GM18498 (cell line): ENCODE data around the gene KIR3DL3.
"Not testable (repeated sequence)": the region's sequence is repeated elsewhere in the genome, so short reads cannot be mapped to it uniquely, and the experiment has no call there.

ENCODE experiments used
- ATAC-seq: cut with Tn5 transposase; IDR thresholded peaks from one replicate; pipeline ENCODE4 v1.9.1; 2021; ENCODE audit warnings: mild to moderate bottlenecking, moderate library complexity; ENCODE audit not compliant: unreplicated experiment

KIR3DL3 gene

DNA sequence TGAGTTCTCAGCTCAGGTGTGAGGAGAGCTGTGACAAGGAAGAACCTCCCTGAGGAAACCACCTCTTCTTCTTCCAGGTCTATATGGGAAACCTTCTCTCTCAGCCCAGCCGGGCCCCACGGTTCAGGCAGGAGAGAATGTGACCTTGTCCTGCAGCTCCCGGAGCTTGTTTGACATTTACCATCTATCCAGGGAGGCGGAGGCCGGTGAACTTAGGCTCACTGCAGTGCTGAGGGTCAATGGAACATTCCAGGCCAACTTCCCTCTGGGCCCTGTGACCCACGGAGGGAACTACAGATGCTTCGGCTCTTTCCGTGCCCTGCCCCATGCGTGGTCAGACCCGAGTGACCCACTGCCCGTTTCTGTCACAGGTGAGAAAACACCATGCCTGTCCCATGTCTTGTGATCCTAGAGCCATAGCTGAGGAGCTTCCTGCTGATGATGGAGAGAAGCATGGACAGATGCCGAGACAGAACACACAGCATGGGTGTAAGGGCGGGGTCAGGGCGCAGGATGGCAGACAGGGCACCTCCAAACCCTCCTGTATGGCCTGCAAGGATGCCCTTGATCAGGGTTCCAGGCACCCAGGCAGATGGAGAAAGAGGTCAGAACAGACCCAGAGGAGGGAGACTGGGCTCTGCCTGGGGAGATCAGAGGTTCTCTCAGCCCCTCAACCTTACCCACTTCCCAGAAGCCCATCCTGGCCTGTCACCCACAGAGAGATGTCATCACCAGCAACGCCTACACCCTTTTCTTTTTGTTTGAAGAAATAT is 5.4 kb downstream of the KIR3DL3 start:
- ATAC-seq = no peak

DNA sequence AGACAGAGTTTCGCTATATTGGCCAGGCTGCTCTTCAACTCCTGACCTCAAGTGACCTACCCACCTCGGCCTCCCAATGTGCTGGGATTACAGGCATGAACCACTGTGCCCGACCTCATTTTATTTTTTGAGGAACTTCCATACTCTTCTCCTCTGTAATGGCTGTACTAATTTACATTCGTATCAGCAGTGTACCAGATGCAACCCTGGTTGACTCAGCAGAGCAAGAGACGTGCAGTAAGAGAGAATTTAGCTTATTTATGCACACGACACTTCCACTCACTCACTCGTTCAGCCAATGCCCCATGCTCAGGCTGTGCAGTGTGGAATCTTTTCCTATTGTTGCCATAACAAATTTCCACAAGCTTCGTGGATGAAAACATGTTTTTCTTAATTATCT is 6.9 kb downstream of the KIR3DL3 start:
- ATAC-seq = no peak

DNA sequence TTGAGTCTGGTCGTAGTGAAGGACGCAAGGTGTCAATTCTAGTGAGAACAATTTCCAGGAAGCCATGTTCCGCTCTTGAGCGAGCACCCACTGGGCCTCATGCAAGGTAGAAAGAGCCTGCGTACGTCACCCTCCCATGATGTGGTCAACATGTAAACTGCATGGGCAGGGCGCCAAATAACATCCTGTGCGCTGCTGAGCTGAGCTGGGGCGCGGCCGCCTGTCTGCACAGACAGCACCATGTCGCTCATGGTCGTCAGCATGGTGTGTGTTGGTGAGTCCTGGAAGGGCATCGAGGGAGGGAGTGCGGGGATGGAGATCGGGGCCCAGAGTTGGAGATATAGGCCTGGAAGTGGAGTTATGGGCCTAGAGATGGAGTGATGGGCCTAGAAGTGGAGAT is 14.1 kb downstream of the KIR3DL3 start, which contains the start of gene KIR2DL3:
Gene KIR2DL3, plus strand, starts transcription at position 208 of the 400 bp plus-strand sequence. Its CDS starts 33 bp downstream, at position 241.
- ATAC-seq = not testable (repeated sequence)

DNA sequence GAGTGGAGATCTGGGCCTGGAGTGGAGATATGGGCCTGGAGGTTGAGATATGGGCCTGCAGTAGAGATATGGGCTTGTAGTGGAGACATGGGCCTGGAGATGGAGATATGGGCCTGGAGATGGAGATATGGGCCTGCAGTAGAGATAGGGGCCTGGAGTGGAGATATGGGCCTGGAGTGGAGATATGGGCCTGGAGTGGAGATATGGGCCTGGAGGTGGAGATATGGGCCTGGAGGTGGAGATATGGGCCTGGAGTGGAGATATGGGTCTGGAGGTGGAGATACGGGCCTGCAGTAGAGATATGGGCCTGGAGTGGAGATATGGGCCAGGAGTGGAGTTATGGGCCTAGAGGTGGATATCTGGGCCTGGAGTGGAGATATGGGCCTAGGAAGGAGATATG is 14.5 kb downstream of the KIR3DL3 start:
- no peak for ATAC-seq

DNA sequence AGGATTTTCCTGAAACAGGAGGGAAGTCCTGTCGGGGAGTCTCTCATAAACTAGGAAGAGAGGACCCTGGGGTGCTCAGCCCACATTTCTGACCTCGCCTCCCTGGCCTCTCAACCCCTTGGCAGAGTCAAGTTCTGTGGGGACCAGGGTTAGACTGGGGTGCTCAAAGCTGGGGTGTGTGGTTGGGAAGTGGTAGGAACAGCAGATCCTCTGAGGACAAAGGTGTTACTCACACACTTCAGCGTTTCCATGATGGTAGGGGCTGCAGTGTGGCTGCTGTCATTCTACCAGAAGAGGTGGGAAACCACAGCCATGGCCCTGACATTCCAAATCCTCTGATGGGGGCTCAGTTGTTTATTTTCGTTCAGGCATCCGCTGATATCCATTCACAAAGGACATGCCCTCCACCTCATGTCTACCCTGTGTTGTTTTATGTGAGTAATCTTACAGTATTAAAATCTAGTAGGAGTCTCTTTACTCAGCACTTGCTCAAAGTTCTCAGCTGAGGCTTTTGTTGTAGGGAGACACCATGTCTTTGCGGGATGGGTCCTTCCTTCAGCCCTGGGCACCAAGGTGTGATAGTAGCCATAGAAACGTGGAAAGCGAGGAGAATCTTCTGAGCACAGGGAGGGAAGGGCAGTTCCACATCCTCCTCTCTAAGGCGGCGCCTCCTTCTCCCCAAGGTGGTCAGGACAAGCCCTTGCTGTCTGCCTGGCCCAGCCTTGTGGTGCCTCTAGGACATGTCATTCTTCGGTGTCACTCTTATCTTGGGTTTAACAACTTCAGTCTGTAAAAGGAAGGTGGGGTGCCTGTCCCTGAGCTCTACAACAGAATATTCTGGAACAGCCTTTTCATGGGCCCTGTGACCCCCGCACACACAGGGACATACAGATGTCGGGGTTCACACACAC is 15.6 kb downstream of the KIR3DL3 start:
- ATAC-seq = no peak

DNA sequence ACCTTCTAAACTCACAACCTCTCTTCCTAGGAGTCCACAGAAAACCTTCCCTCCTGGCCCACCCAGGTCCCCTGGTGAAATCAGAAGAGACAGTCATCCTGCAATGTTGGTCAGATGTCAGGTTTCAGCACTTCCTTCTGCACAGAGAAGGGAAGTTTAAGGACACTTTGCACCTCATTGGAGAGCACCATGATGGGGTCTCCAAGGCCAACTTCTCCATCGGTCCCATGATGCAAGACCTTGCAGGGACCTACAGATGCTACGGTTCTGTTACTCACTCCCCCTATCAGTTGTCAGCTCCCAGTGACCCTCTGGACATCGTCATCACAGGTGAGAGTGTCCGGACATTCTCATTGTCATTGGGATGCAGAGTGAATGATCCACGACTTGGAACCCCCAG is 17.7 kb downstream of the KIR3DL3 start:
- ATAC-seq = not testable (repeated sequence)

DNA sequence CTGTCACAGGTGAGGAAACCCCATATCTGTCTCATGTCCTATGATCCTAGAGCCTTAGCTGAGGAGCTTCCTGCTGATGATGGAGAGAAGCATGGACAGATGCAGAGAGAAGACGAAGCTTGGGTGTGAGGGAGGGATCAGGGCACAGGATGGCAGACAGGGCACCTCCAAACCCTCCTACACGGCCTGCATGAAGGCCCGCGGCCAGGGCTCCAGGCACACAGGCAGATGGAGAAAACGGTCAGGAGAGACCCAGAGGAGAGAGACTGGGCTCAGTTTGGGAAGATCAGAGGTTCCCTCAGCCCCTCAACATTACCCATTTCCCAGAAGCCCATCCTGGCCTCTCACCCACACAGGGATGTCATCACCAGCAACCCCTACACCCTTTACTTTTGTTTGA is 19.8 kb downstream of the KIR3DL3 start:
- not testable (repeated sequence) for ATAC-seq

DNA sequence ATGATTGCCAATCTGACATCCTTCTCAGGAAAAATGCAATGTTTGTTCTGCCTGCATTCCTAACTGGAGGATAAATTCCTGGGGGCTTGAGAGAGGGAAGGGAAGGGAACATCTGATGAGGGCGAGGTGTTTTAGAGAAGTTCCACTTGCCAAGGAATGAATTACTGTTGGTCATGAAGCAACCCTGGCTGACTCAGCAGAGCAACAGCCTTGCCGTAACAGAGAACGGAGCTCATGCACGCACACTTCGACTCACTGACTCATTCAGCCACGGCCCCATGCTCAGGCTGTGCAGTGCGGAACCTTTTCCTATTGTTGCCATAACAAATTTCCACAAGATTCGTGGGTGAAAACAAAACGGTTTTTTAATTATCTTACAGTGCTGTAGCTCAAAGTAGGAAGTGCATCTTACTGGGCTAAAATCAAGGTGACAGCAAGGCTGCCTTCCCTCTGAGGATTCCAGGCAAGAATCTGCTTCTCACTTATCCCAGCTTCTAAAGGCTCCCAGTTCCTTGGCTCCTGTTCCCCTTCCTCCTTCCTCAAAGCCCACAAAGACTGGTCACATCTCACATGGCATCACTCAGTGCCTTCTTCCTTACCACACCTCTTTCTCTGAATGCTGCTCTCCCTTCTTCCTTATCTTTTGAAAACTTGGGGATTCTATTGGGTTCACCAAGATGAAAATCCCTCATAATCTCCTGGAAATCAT is 23.5 kb downstream of the KIR3DL3 start:
- not testable (repeated sequence) for ATAC-seq

DNA sequence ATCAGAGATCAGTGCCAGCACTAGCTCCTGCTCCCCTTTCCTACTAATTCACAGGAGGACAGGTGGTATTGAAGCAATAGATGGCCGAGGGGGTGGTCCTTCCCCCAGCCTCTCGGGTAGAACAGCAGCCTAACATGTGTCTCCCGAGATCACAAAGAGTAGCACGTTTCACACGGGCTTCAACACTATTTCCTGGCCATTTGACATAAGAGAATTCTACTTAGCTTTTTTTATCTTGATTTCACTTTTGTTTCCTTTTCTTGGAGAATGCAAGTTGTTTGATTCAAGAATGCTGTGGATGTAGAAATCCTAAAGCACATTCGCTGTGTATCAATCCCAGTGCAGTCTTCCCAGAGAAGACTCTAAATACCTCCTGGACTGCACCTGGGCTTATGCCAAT is 26.0 kb downstream of the KIR3DL3 start:
- not testable (repeated sequence) for ATAC-seq

DNA sequence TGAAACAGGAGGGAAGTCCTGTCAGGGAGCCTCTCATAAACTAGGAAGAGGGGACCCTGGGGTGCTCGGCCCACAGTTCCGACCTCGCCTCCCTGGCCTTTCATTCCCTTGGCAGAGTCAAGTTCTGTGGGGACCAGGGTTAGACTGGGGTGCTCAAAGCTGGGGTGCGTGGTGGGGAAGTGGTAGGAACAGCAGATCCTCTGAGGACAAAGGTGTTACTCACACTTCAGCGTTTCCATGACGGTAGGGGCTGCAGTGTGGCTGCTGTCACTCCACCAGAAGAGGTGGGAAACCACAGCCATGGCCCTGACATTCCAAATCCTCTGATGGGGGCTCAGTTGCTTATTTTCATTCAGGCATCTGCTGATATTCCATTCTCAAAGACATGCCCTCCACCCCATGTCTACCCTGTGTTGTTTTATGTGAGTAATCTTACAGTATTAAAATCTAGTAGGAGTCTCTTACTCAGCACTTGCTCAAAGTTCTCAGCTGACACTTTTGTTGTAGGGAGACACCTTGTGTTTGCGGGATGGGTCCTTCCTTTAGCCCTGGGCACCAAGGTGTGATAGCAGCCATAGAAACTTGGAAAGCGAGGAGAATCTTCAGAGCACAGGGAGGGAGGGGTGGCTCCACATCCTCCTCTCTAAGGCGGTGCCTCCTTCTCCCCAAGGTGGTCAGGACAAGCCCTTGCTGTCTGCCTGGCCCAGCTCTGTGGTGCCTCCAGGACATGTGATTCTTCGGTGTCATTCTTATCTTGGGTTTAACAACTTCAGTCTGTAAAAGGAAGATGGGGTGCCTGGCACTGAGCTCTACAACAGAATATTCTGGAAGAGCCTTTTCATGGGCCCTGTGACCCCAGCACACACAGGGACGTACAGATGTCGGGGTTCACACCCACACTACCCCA is 32.2 kb downstream of the KIR3DL3 start:
- not testable (repeated sequence) for ATAC-seq

DNA sequence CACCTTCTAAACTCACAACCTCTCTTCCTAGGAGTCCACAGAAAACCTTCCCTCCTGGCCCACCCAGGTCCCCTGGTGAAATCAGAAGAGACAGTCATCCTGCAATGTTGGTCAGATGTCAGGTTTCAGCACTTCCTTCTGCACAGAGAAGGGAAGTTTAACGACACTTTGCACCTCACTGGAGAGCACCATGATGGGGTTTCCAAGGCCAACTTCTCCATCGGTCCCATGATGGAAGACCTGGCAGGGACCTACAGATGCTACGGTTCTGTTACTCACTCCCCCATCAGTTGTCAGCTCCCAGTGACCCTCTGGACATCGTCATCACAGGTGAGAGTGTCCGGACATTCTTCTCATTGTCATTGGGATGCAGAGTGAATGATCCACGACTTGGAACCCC is 34.3 kb downstream of the KIR3DL3 start:
- not testable (repeated sequence) for ATAC-seq

DNA sequence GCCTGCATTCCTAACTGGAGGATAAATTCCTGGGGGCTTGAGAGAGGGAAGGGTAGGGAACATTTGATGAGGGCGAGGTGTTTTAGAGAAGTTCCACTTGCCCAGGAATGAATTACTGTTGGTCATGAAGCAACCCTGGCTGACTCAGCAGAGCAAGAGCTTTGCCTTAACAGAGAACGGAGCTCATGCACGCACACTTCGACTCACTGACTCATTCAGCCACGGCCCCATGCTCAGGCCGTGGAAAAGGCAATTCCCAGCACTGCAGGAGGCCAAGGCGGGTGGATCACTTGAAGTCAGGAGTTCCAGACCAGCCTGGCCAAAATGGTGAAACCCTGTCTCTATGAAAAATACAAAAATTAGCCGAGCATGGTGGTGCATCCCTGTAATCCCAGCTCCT is 40.0 kb downstream of the KIR3DL3 start:
- ATAC-seq = not testable (repeated sequence)

DNA sequence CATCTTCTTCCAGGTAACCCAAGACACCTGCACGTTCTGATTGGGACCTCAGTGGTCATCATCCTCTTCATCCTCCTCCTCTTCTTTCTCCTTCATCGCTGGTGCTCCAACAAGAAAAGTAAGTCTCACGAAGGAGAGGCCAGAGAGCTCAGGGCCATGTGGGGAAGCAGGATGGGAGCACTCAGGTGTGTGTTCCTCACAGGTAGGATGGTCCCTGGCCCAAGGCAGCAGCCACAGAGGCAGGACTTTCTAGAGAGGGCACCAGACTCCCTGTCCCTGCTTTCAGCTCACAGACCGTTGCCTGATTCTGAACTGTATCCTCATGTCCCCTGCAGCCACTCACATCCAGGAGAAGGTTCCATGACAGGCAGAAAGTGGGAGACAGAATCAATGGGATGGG is 42.2 kb downstream of the KIR3DL3 start:
- ATAC-seq = not testable (repeated sequence)

DNA sequence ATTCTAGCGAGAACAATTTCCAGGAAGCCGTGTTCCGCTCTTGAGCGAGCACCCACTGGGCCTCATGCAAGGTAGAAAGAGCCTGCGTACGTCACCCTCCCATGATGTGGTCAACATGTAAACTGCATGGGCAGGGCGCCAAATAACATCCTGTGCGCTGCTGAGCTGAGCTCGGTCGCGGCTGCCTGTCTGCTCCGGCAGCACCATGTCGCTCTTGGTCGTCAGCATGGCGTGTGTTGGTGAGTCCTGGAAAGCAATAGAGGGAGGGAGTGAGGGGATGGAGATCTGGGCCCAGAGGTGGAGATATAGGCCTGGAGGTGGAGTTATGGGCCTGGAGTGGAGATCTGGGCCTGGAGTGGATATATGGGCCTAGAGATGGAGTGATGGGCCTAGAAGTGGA is 45.4 kb downstream of the KIR3DL3 start, which contains the start of gene KIR2DL1:
Gene KIR2DL1, plus strand, starts transcription at position 148 of the 400 bp plus-strand sequence. Its CDS starts 58 bp downstream, at position 206.
- ATAC-seq = not testable (repeated sequence)

DNA sequence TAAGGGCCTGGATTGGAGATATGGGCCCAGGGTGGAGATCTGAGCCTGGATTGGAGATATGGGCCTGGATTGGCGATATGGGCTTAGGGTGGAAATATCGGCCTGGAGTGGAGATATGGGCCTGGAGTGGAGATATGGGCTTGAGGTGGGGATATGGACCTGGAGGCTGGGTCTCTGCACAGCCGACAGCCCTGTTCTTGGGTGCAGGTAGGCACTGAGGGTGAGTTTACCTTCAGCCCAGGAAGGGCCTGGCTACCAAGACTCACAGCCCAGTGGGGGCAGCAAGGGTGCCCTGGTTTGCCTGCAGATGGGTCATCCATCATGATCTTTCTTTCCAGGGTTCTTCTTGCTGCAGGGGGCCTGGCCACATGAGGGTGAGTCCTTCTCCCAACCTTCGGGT is 46.3 kb downstream of the KIR3DL3 start:
- ATAC-seq = not testable (repeated sequence)

DNA sequence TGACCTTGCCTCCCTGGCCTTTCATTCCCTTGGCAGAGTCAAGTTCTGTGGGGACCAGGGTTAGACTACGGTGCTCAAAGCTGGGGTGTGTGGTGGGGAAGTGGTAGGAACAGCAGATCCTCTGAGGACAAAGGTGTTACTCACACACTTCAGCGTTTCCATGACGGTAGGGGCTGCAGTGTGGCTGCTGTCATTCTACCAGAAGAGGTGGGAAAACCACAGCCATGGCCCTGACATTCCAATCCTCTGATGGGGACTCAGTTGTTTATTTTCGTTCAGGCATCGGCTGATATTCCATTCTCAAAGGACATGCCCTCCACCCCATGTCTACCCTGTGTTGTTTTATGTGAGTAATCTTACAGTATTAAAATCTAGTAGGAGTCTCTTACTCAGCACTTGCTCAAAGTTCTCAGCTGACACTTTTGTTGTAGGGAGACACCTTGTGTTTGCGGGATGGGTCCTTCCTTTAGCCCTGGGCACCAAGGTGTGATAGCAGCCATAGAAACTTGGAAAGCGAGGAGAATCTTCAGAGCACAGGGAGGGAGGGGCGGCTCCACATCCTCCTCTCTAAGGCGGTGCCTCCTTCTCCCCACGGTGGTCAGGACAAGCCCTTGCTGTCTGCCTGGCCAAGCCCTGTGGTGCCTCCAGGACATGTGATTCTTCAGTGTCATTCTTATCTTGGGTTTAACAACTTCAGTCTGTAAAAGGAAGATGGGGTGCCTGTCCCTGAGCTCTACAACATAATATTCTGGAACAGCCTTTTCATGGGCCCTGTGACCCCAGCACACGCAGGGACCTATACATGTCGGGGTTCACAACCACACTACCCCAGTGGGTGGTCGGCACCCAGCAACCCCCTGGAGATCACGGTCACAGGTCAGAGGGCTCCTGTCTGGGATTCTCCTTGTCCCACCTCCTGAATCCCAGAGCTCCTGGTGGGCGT is 47.0 kb downstream of the KIR3DL3 start:
- not testable (repeated sequence) for ATAC-seq

DNA sequence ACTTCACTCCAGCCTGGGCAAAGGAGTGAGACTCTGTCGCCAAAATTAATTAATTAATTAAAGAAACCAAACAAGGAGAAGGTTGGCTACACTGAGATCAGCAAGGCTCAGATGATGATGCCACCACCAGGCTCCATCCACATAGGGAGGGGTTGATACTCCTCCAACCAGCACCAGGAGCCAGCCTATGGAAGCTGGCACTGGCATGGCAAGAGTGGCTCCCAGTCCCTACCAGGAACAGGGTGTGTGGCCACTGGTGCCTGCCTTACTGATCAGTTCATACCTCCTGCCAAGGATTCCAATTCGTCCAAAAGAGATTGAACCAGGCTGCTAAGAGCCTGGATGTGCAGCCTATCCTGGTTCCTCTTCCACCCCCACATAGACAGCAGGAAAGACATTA is 48.4 kb downstream of the KIR3DL3 start:
- ATAC-seq = not testable (repeated sequence)

DNA sequence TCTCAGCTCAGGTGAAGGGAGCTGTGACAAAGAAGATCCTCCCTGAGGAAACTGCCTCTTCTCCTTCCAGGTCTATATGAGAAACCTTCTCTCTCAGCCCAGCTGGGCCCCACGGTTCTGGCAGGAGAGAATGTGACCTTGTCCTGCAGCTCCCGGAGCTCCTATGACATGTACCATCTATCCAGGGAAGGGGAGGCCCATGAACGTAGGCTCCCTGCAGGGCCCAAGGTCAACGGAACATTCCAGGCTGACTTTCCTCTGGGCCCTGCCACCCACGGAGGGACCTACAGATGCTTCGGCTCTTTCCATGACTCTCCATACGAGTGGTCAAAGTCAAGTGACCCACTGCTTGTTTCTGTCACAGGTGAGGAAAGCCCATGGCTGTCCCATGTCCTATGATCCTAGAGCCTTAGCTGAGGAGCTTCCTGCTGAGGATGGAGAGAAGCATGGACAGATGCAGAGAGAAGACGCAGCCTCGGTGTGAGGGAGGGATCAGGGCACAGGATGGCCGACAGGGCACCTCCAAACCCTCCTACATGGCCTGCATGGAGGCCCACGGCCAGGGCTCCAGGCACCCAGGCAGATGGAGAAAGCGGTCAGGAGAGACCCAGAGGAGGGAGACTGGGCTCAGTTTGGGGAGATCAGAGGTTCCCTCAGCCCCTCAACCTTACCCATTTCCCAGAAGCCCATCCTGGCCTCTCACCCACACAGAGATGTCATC is 51.0 kb downstream of the KIR3DL3 start:
- ATAC-seq = not testable (repeated sequence)
